SK-N-SH (cell line): Measurements from ENCODE around the gene TP53BP2. TPM values are rescaled to one million over a fixed set of nuclear protein-coding genes. Genes with fewer than 3 reads are reported as not detected.

Source experiments
- CTCF ChIA-PET: fragments of 300-600, 350-600 bp; formaldehyde crosslinking; extraction: SDS; loops from one replicate; lab custom pipeline; 2021; lab: Yijun Ruan, JAX
- POLR2A ChIA-PET: fragments of 350-600 bp; sonication (Branson Sonifier 250); formaldehyde crosslinking; extraction: SDS; loops from one replicate; lab custom pipeline; 2020; ENCODE audit warnings: antibody characterized with exemption, inconsistent platforms; lab: Yijun Ruan, JAX
- DNase-seq: peaks from one replicate; pipeline ENCODE4 v3.0.0; 2012
- H2AFZ ChIP-seq: fragments of 200-600 bp; sonication (generic); 2 replicates; pipeline ENCODE4 v1.8.1; 2016; ENCODE audit warnings: antibody characterized with exemption, mild to moderate bottlenecking, low read depth
- H3F3A ChIP-seq: fragments of 200-600 bp; sonication (generic); replicated peaks from 2 replicates; pipeline ENCODE3; 2016; ENCODE audit warnings: antibody characterized with exemption, mild to moderate bottlenecking; ENCODE audit not compliant: insufficient read depth
- H3K27ac ChIP-seq, 2 experiments: fragments of 200-500 bp in 1 of 2; fragments of 200-600 bp in 1 of 2; sonication (Bioruptor generic) in 1 of 2; sonication (generic), shearing (Covaris generic) in 1 of 2; 2 replicates each; pipeline versions ENCODE4 v1.5.1 to v1.6.1; 2014 to 2016; ENCODE audit warnings: low read depth in 2 of 2, inconsistent platforms in 1 of 2, low read length in 1 of 2, mild to moderate bottlenecking in 1 of 2, mixed read lengths in 1 of 2
- H3K27me3 ChIP-seq: fragments of 200-600 bp; sonication (generic), shearing (Covaris generic); 2 replicates; pipeline ENCODE4 v1.6.1; 2016; ENCODE audit warnings: mixed run types; ENCODE audit not compliant: insufficient read depth
- H3K36me3 ChIP-seq, 2 experiments: fragments of 200-500 bp in 1 of 2; fragments of 200-600 bp in 1 of 2; sonication (Bioruptor generic) in 1 of 2; sonication (generic) in 1 of 2; replicated peaks in 1 of 2; 2 replicates each; pipeline versions ENCODE3 to v1.5.1; 2014 to 2016; ENCODE audit warnings: low read length in 1 of 2, mild to moderate bottlenecking in 1 of 2; ENCODE audit not compliant: insufficient read depth in 2 of 2, control insufficient read depth in 1 of 2
- H3K4me1 ChIP-seq, 2 experiments: fragments of 200-500 bp in 1 of 2; fragments of 200-600 bp in 1 of 2; sonication (Bioruptor generic) in 1 of 2; sonication (generic), shearing (Covaris generic) in 1 of 2; 2 replicates each; pipeline versions ENCODE4 v1.5.1 to v1.6.1; 2014 to 2016; ENCODE audit warnings: low read depth in 1 of 2, low read length in 1 of 2, mixed run types in 1 of 2; ENCODE audit not compliant: insufficient read depth in 2 of 2, control insufficient read depth in 1 of 2
- H3K4me2 ChIP-seq: fragments of 200-600 bp; sonication (generic), shearing (Covaris generic); 2 replicates; pipeline ENCODE4 v1.6.1; 2017; ENCODE audit warnings: mixed run types
- H3K4me3 ChIP-seq, 2 experiments: fragments of 200-500 bp in 1 of 2; fragments of 200-600 bp in 1 of 2; sonication (Bioruptor generic) in 1 of 2; sonication (generic), shearing (Covaris generic) in 1 of 2; 2 replicates each; pipeline versions ENCODE4 v1.5.1 to v1.8.1; 2014 to 2016; ENCODE audit warnings: low read depth in 2 of 2, inconsistent platforms in 1 of 2, low read length in 1 of 2, mild to moderate bottlenecking in 1 of 2, mixed read lengths in 1 of 2, moderate library complexity in 1 of 2
- H3K79me2 ChIP-seq: fragments of 200-600 bp; sonication (generic); 2 replicates; pipeline ENCODE4 v1.8.1; 2017; ENCODE audit warnings: mild to moderate bottlenecking; ENCODE audit not compliant: insufficient read depth
- H3K9ac ChIP-seq: fragments of 200-600 bp; sonication (generic); 2 replicates; pipeline ENCODE4 v1.6.1; 2017; ENCODE audit warnings: mixed run types
- H3K9me2 ChIP-seq: fragments of 200-600 bp; sonication (generic); 2 replicates; pipeline ENCODE4 v1.6.1; 2017; ENCODE audit warnings: mixed run types
- H3K9me3 ChIP-seq: fragments of 200-600 bp; sonication (generic); 2 replicates; pipeline ENCODE4 v1.6.1; 2017; ENCODE audit warnings: mixed run types, mild to moderate bottlenecking, moderate library complexity
- H4K20me1 ChIP-seq: fragments of 200-600 bp; sonication (generic); 2 replicates; pipeline ENCODE4 v1.6.1; 2017; ENCODE audit warnings: mild to moderate bottlenecking, mixed run types; ENCODE audit not compliant: insufficient read depth
- CHD2 ChIP-seq: fragments of 150-350 bp; IDR thresholded peaks from 2 replicates; pipeline ENCODE4 v1.6.1; 2018; ENCODE audit warnings: low read length; ENCODE audit not compliant: partially characterized antibody
- FOXM1 ChIP-seq: IDR thresholded peaks from 2 replicates; pipeline ENCODE4 v1.4.0; 2012; ENCODE audit warnings: low read depth, mild to moderate bottlenecking
- GABPA ChIP-seq: IDR thresholded peaks from 2 replicates; pipeline ENCODE4 v1.4.0; 2012; ENCODE audit warnings: low read depth, mild to moderate bottlenecking
- JUND ChIP-seq: IDR thresholded peaks from 2 replicates; pipeline ENCODE4 v1.4.0; 2012
- MEF2A ChIP-seq: IDR thresholded peaks from 2 replicates; pipeline ENCODE4 v1.4.0; 2012; ENCODE audit warnings: low read depth, borderline replicate concordance
- RCOR1 ChIP-seq: fragments of 150-350 bp; IDR thresholded peaks from 2 replicates; pipeline ENCODE4 v1.6.1; 2017; ENCODE audit warnings: antibody characterized with exemption, low read length
- SIN3A ChIP-seq: IDR thresholded peaks from 2 replicates; pipeline ENCODE4 v1.6.1; 2012; ENCODE audit warnings: low read depth, mild to moderate bottlenecking, low read length, moderate library complexity, borderline replicate concordance
- SMC3 ChIP-seq: IDR thresholded peaks from 2 replicates; pipeline ENCODE4 v1.6.1; 2012; ENCODE audit warnings: low read depth, low read length, improper control_type of control experiment
- WGBS: methylation state at CpG from one replicate; pipeline ENCODE4 v1.1.6; 2017; ENCODE audit warnings: low lambda C conversion rate; 5-methylcytosine and 5-hydroxymethylcytosine counted together
- polyA plus RNA-seq, 3 experiments: library from polyadenylated mRNA; depleted of rRNA; stranded (reverse); fragments of >200 nt; gene quantifications; 2 replicates each; pipeline ENCODE4 v1.2.3, GENCODE V29; 2012
- TF ChIP-seq, protein P1 (sequence below): fragments of 200-600 bp; sonication (generic); IDR thresholded peaks from 2 replicates; pipeline ENCODE4 v1.6.1; 2017; ENCODE audit warnings: antibody characterized with exemption, mild to moderate bottlenecking, moderate library complexity
- TF ChIP-seq, protein P2 (sequence below): IDR thresholded peaks from 2 replicates; pipeline ENCODE4 v1.4.0; 2012; ENCODE audit warnings: low read depth, borderline replicate concordance
- TF ChIP-seq, protein P3 (sequence below): IDR thresholded peaks from 2 replicates; pipeline ENCODE4 v1.4.0; 2012; ENCODE audit warnings: low read depth, borderline replicate concordance
- TF ChIP-seq, protein P4 (sequence below): IDR thresholded peaks from 2 replicates; pipeline ENCODE4 v1.4.0; 2012; ENCODE audit warnings: low read depth

Gene TP53BP2
- polyA plus RNA-seq, 1 of the 3 experiments (the other 2 are of a cell fraction), result 11.4 TPM

DNA sequence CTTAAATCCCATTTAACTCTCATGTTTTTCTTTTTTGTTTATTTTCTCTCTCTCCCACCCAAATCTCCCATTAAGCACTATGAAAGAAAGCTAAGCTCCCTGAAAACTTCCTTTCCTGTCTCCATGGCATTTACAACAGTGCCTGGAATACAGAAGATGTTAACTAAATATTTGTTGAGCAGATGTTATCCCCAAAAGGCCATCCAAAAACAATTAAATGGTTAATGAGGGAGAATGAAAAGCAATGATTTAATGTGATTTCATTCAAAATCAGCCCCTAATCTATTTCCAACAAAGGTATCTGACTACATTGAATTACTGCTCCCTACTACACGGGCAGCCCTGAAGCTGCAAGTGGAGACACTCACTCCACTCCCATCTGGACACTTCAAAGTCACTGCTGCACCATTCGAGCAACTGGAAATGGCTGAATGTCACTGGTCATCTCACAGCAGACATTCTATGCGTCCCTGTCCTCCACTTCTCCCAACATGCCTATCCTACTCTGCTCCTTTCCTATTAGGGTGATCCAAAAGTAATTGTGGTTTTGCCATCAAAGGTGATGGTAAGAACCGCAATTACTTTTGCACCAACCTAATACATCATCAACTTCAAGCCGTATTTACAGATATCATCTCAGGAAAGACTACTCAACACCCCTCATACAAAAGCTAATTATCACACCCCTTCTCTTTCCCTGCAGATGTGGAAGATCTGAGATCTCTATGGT, 7.5 kb downstream of the TP53BP2 start:
- no peak for DNase-seq
- Histone ChIP-seq H3K27me3 (no peaks in the 10 kb centered on the region), H3K4me2 (no peak overlapping the region), H3F3A (peaks cover 8% of the 10 kb centered on the region), H3K27ac (no peak overlapping the region), H2AFZ (no peak overlapping the region), H3K79me2 (peaks cover 99% of the 10 kb centered on the region), H3K4me1 (peaks cover 15 to 57% of the 10 kb centered on the region in 2 experiments), H3K9me3 (no peaks in the 10 kb centered on the region), H3K9ac (no peak overlapping the region), H4K20me1 (peaks cover 80% of the 10 kb centered on the region), H3K36me3 (no peaks in the 10 kb centered on the region), H3K4me3 (no peak overlapping the region), H3K9me2 (no peaks in the 10 kb centered on the region)
- 86% methylated on average over 5 of the region's 5 CpGs for WGBS
- CTCF ChIA-PET, result interaction anchor here (1.2 to 3.6 kb wide), 4 partner anchors 8 to 89 kb away, joined by 3 to 17 read pairs (median 8); partner anchors contain the start of gene TP53BP2
- POLR2A ChIA-PET, result no interaction called here
- TF ChIP-seq SMC3 (no peak), CHD2 (no peak), JUND (no peak), RCOR1 (no peak), MEF2A (no peak), FOXM1 (no peak), GABPA (no peak), SIN3A (no peak)
- TF ChIP-seq, protein P1, sequence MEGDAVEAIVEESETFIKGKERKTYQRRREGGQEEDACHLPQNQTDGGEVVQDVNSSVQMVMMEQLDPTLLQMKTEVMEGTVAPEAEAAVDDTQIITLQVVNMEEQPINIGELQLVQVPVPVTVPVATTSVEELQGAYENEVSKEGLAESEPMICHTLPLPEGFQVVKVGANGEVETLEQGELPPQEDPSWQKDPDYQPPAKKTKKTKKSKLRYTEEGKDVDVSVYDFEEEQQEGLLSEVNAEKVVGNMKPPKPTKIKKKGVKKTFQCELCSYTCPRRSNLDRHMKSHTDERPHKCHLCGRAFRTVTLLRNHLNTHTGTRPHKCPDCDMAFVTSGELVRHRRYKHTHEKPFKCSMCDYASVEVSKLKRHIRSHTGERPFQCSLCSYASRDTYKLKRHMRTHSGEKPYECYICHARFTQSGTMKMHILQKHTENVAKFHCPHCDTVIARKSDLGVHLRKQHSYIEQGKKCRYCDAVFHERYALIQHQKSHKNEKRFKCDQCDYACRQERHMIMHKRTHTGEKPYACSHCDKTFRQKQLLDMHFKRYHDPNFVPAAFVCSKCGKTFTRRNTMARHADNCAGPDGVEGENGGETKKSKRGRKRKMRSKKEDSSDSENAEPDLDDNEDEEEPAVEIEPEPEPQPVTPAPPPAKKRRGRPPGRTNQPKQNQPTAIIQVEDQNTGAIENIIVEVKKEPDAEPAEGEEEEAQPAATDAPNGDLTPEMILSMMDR, result no peak
- TF ChIP-seq, protein P2, sequence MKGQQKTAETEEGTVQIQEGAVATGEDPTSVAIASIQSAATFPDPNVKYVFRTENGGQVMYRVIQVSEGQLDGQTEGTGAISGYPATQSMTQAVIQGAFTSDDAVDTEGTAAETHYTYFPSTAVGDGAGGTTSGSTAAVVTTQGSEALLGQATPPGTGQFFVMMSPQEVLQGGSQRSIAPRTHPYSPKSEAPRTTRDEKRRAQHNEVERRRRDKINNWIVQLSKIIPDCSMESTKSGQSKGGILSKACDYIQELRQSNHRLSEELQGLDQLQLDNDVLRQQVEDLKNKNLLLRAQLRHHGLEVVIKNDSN, result no peak
- TF ChIP-seq, protein P3, sequence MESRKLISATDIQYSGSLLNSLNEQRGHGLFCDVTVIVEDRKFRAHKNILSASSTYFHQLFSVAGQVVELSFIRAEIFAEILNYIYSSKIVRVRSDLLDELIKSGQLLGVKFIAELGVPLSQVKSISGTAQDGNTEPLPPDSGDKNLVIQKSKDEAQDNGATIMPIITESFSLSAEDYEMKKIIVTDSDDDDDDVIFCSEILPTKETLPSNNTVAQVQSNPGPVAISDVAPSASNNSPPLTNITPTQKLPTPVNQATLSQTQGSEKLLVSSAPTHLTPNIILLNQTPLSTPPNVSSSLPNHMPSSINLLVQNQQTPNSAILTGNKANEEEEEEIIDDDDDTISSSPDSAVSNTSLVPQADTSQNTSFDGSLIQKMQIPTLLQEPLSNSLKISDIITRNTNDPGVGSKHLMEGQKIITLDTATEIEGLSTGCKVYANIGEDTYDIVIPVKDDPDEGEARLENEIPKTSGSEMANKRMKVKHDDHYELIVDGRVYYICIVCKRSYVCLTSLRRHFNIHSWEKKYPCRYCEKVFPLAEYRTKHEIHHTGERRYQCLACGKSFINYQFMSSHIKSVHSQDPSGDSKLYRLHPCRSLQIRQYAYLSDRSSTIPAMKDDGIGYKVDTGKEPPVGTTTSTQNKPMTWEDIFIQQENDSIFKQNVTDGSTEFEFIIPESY, result no peak
- TF ChIP-seq, protein P4, sequence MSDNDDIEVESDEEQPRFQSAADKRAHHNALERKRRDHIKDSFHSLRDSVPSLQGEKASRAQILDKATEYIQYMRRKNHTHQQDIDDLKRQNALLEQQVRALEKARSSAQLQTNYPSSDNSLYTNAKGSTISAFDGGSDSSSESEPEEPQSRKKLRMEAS, result no peak
